ENCODE measurements around the gene GOLT1B.

DNA sequence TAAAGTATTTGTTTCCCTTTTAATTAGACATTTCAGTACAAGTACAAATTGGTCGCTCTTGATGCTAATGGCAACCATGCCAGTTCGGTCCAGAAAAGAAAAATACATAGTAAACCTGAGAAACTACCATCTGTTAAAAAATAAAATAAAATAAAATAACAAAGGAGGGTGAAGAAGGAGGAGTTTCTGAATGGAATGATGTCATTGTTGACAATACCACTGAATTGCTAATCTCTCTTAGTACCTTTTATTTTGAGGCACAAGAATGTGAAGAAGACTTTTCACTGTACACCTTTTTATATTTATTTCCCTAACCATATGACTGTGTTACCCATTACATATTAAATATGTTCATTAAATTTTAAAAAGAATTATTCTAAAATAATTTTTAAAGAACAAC, 44.0 kb downstream of the GOLT1B start:
- TF ChIP-seq, protein P1, sequence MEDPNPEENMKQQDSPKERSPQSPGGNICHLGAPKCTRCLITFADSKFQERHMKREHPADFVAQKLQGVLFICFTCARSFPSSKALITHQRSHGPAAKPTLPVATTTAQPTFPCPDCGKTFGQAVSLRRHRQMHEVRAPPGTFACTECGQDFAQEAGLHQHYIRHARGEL (CRISPR knock-in tag; IDR thresholded peaks at IDR 0.05): no peak
- no peak for TF ChIP-seq ZFP41 (CRISPR knock-in tag; IDR thresholded peaks at IDR 0.05; ENCODE audit: borderline replicate concordance)
- no peak for TF ChIP-seq ZNF431 (CRISPR knock-in tag; IDR thresholded peaks at IDR 0.05; ENCODE audit: borderline replicate concordance, low read depth)
- no peak for TF ChIP-seq ZNF383 (CRISPR knock-in tag; IDR thresholded peaks at IDR 0.05; ENCODE audit: borderline replicate concordance)
- TF ChIP-seq, protein P2, sequence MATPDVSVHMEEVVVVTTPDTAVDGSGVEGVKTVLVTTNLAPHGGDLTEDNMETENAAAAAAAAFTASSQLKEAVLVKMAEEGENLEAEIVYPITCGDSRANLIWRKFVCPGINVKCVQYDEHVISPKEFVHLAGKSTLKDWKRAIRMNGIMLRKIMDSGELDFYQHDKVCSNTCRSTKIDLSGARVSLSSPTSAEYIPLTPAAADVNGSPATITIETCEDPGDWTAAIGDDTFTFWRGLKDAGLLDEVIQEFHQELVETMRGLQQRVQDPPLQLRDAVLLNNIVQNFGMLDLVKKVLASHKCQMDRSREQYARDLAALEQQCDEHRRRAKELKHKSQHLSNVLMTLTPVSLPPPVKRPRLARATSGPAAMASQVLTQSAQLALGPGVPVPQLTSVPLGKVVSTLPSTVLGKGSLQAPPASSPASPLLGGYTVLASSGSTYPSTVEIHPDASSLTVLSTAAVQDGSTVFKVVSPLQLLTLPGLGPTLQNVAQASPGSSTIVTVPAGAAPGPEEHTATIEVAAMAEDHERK (CRISPR knock-in tag; IDR thresholded peaks at IDR 0.05; ENCODE audit: low read depth): no peak
- TF ChIP-seq PTBP1 (IDR thresholded peaks at IDR 0.05; ENCODE audit: low read depth, low read length, poor library complexity, severe bottlenecking): no peak
- no peak for TF ChIP-seq RBM39 (IDR thresholded peaks at IDR 0.05; ENCODE audit: low read depth, low read length, poor library complexity, severe bottlenecking)

Measured in HepG2 (cell line).